Measurements from ENCODE around the gene VSTM2L.

Gene VSTM2L

DNA sequence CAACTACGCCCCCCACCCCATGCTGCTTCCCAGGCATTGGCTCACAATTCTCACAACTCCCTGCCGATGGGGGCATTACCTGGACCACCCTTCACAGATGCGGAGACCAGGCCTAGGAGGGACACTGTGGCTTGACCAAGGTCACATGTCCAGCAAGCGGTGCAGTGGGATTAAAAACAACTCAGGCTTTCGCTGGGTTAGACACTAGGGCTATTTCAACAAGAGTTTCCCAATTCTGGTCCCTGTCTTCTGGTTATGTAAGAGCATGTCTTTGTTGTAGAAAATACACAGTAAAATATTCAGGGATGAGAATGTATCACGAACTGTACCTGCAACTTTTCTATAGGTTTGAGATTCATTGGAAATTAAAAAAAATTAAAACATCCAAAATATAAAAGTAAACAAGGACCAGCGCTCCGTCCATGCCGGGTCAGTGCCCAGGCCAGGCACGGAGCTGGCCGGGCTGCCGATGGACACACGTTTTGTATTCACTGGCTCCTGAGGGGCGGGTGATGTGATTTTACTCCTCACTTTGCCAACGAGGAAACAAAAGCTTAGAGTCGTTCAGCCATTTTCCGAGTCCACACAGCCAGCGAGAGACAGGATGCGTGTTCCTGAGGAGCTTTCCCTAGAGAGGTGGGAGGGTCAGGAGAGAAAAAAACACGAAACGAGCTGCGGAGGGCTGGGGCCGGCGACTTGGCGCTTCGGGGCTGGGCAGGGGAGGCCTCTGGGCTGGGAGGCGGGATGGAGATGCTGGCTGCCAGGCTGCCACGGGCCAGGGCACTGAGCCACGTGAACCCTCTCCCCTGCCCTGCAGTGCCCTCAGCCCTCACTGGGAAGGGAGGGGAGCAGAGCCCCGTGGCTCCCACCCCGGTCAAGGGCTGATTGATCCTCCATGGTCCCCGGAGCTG is 17.1 kb upstream of the VSTM2L start:
- no peak for TF ChIP-seq CTCF (IDR thresholded peaks at IDR 0.05; ENCODE audit: insufficient read depth, low read depth, low read length, missing control alignments)
- DNase-seq (ENCODE audit: low read depth) = no peak
- H3K4me3 ChIP-seq (ENCODE audit: low read length) = no peak overlapping the region

DNA sequence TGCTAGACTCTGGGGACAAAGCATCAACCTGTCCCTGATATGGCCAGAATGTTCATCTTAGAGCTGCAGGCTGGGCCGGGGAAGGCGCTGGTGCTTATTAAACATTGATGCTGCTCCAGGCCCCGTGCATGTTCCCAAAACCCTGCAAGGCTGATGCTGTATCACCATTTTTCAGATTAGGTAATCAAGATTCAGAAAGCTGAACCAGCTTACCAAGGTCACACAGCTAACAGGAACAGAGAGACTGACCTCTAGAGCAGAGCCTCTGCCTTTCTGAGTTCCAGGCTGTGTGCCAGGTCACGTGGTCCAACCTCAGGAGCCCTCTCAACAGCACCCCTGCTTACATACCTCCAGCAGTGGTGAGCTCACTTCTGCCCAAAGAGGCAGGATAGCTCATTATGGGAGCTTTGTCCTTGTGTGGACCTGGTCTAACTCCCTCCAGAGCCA is 16.1 kb upstream of the VSTM2L start:
- H3K4me3 ChIP-seq (ENCODE audit: low read length) = no peak overlapping the region
- DNase-seq (ENCODE audit: low read depth) = no peak
- TF ChIP-seq CTCF (IDR thresholded peaks at IDR 0.05; ENCODE audit: insufficient read depth, low read depth, low read length, missing control alignments) = no peak

DNA sequence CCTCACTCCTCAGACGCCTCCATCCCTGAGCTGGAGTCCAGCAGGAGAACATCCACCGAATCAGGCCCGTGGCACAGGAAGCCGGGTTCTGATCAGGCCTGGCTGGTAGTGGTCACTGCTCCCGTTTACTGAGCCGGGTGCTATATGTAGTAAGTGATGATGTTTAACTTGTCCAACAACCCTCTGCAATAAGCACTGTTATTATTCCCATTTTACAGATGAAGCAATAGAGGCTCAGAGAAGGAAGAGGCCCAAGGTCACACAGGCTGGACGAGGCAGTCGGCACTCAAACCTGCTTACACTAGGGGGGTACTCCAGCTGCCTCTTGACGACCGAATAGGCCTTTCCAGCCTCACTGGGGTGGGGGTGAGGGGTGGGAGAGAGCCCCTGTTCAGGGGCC is 14.3 kb upstream of the VSTM2L start:
- no peak for DNase-seq (ENCODE audit: low read depth)
- H3K4me3 ChIP-seq (ENCODE audit: low read length) = no peak overlapping the region
- TF ChIP-seq CTCF (IDR thresholded peaks at IDR 0.05; ENCODE audit: insufficient read depth, low read depth, low read length, missing control alignments) = no peak

DNA sequence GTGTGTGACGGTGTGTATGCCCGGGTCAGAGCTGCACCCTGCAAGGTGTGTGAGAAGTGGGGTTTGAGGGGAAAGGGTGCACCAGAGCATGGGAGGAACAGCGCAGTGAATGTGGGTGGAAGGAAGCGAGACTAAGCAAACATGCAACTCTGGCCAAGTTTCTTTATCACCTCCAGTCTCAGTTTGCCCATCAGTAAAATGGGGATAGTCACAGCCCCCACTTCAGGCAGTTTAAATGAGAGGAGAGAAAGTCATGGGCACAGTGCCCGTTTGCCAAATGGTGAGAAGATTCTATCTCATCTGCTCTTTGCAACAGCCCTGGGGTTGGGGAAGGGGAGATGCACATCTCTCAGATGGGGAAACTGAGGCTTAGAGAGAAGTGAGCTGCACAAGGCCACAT is 12.8 kb upstream of the VSTM2L start:
- no peak overlapping the region for H3K4me3 ChIP-seq (ENCODE audit: low read length)
- DNase-seq (ENCODE audit: low read depth) = no peak
- TF ChIP-seq CTCF (IDR thresholded peaks at IDR 0.05; ENCODE audit: insufficient read depth, low read depth, low read length, missing control alignments) = no peak

GRCh38 chr20:37890643-37891042 is 12.3 kb upstream of the VSTM2L start:
- TF ChIP-seq CTCF (IDR thresholded peaks at IDR 0.05; ENCODE audit: insufficient read depth, low read depth, low read length, missing control alignments) = no peak
- H3K4me3 ChIP-seq (ENCODE audit: low read length) = no peak overlapping the region

GRCh38 chr20:37892001-37892400 is 10.9 kb upstream of the VSTM2L start:
- DNase-seq (ENCODE audit: low read depth) = no peak
- H3K4me3 ChIP-seq (ENCODE audit: low read length) = no peak overlapping the region
- no peak for TF ChIP-seq CTCF (IDR thresholded peaks at IDR 0.05; ENCODE audit: insufficient read depth, low read depth, low read length, missing control alignments)

More at GRCh38 chr20:37890643-37891042, 12.3 kb upstream of the VSTM2L start:
- peak; percentile 45 for DNase-seq (ENCODE audit: low read depth)

All from epithelial cell of esophagus (primary cell).